Testis (tissue), 3 donors: ENCODE data around the gene CSMD2. TPM values are rescaled to one million over a fixed set of nuclear protein-coding genes. Genes with fewer than 3 reads are reported as not detected.
A peak's percentile ranks its signal among the peaks of the same experiment; 100 is the strongest.

Experiments used
- DNase-seq: peaks from one replicate; pipeline ENCODE4 v3.0.0-alpha.2; 2019
- H3K27ac ChIP-seq, 2 donors: fragments of 200-600 bp; sonication (generic); one replicate each; pipeline ENCODE4 v1.5.1; 2019
- H3K27me3 ChIP-seq: fragments of 200-600 bp; sonication (generic); one replicate; pipeline ENCODE4 v1.5.1; 2019
- H3K36me3 ChIP-seq: fragments of 200-600 bp; sonication (generic); one replicate; pipeline ENCODE4 v1.5.1; 2017; ENCODE audit warnings: low read depth; ENCODE audit errors: missing control alignments
- H3K4me1 ChIP-seq: fragments of 200-600 bp; sonication (generic); one replicate; pipeline ENCODE4 v1.5.1; 2019
- H3K4me3 ChIP-seq, 2 donors: fragments of 200-600 bp; sonication (generic); one replicate each; pipeline ENCODE4 v1.5.1; 2017 to 2019
- H3K9me3 ChIP-seq: fragments of 200-600 bp; sonication (generic); one replicate; pipeline ENCODE4 v1.5.1; 2017
- CTCF ChIP-seq, 3 experiments: fragments of 450-650 bp in 2 of 3; fragments of 200-600 bp in 1 of 3; sonication (generic) in 1 of 3; IDR thresholded peaks; one replicate each; pipeline ENCODE4 v1.5.1; 2016 to 2019; ENCODE audit warnings: antibody characterized with exemption in 3 of 3, mild to moderate bottlenecking in 2 of 3, moderate library complexity in 1 of 3
- POLR2A ChIP-seq: fragments of 450-650 bp; IDR thresholded peaks from one replicate; pipeline ENCODE4 v1.6.1; 2017; ENCODE audit warnings: antibody characterized with exemption, mild to moderate bottlenecking, moderate library complexity
- WGBS, 2 donors: methylation state at CpG; one replicate each; pipeline ENCODE4 v1.1.5; 2018; 5-methylcytosine and 5-hydroxymethylcytosine counted together
- intact Hi-C: fragments of 100-400 bp; cut with DNase I; formaldehyde crosslinking; loops from one replicate; pipeline ENCODE4 v1.15.1; 2023; ENCODE audit warnings: low total_unique reads
- polyA plus RNA-seq: library from polyadenylated mRNA; stranded (reverse); fragments of 350-450 nt; fragmentation: Illumina TruSeq; extraction: RNeasy Lipid Tissue Mini Kit (QIAGEN cat#74804); gene quantifications from one replicate; pipeline ENCODE4 v1.2.3, GENCODE V29; 2014; ENCODE audit warnings: low read depth, low replicate concordance; ENCODE audit not compliant: insufficient read depth
- total RNA-seq, 2 donors: library from RNA; depleted of rRNA; stranded (reverse); fragments of >200 nt; gene quantifications; one replicate each; pipeline ENCODE4 v1.2.3, GENCODE V29; 2016

The CSMD2 gene
- total and polyA plus RNA-seq, 3 donors from 2014 or later: 1.2 to 3.8 (median 2.7) TPM

DNA sequence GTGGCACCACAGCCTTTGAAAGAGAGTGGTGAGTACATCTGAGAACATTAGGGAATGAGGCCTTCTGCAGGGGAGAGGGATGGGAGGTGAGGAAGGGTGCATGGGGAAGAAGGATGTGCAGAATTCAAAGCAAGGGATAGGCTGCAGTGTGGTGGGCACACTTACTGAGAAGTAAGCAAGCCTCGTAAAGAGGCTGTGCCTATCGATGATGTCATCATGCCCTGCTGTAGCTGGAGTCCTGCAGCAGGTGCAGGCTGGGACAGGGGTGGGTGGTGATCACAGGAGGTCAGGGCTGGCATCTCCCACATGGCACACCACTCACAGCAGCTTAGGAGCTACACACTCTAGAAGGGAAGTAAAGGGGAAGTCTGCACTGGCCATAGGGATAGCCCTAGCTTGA lies 676.4 kb downstream of the CSMD2 start:
- TF ChIP-seq POLR2A (no peak), CTCF (IDR thresholded peaks at IDR 0.05) (no peak)
- Histone ChIP-seq H3K27ac (no peak overlapping the region), H3K36me3 (peaks cover 3% of the 10 kb centered on the region), H3K4me3 (no peak overlapping the region), H3K9me3 (no peaks in the 10 kb centered on the region), H3K27me3 (no peaks in the 10 kb centered on the region), H3K4me1 (no peaks in the 10 kb centered on the region)
- intact Hi-C loops: no loop called here
- 89% methylated on average over 2 of the region's 2 CpGs for WGBS, 2 donors
- no peak for DNase-seq

GRCh38 chr1:33482412-33482811 lies 682.6 kb downstream of the CSMD2 start:
- intact Hi-C loops: no loop called here
- TF ChIP-seq POLR2A: no peak
- TF ChIP-seq CTCF (IDR thresholded peaks at IDR 0.05): no peak
- Histone ChIP-seq H3K9me3 (no peaks in the 10 kb centered on the region), H3K27ac (no peak overlapping the region), H3K4me1 (no peaks in the 10 kb centered on the region), H3K36me3 (no peaks in the 10 kb centered on the region), H3K4me3 (no peak overlapping the region), H3K27me3 (no peaks in the 10 kb centered on the region)
- 94 to 95% methylated on average over 2 of the region's 2 CpGs for WGBS, 2 donors
- no peak for DNase-seq

GRCh38 chr1:33477451-33477850 lies 687.6 kb downstream of the CSMD2 start:
- TF ChIP-seq CTCF (IDR thresholded peaks at IDR 0.05) (no peak), POLR2A (no peak)
- intact Hi-C loops: no loop called here
- no peaks in the 10 kb centered on the region for H3K27me3 ChIP-seq
- DNase-seq: no peak
- no peaks in the 10 kb centered on the region for H3K9me3 ChIP-seq
- no peak overlapping the region for H3K27ac ChIP-seq
- WGBS, 2 donors: 70 to 71% methylated on average over 4 of the region's 4 CpGs
- H3K4me1 ChIP-seq: peaks cover 4% of the 10 kb centered on the region
- no peaks in the 10 kb centered on the region for H3K36me3 ChIP-seq
- H3K4me3 ChIP-seq: no peak overlapping the region

DNA sequence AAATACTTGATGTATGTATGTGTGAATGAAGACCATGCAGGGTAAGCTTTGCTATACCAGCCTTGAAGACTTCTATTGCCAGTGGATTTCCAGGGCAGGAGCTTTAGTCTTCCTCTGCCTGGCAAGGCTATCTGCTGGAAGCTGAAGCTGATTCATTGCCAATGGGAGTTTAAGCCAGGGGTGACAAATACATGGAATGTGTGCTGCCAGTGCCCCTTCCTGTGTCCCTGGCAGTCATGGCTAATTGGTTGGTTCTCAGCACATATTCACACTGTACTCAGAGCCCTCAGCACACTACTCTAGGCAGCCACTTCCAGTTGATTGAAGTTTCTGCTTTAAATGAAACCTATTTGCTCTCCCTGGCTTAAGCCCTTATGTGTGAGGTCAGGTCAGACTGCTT lies 691.1 kb downstream of the CSMD2 start:
- no peaks in the 10 kb centered on the region for H3K36me3 ChIP-seq
- TF ChIP-seq POLR2A (no peak), CTCF (IDR thresholded peaks at IDR 0.05) (no peak)
- H3K27me3 ChIP-seq: no peaks in the 10 kb centered on the region
- DNase-seq: no peak
- intact Hi-C loops: no loop called here
- H3K9me3 ChIP-seq: no peaks in the 10 kb centered on the region
- H3K4me1 ChIP-seq: peaks cover 15% of the 10 kb centered on the region
- H3K4me3 ChIP-seq: no peak overlapping the region
- H3K27ac ChIP-seq: no peak overlapping the region

- Histone ChIP-seq H3K4me1 (peaks cover 15% of the 10 kb centered on the region), H3K9me3 (no peaks in the 10 kb centered on the region), H3K36me3 (no peaks in the 10 kb centered on the region), H3K27me3 (no peaks in the 10 kb centered on the region), H3K27ac (peak within 1 kb of the TSS; percentile 42 to 74), H3K4me3 (peak within 1 kb of the TSS; percentile 69 to 72)
- peak; percentile 99 for DNase-seq
- intact Hi-C loops: no loop called here
- 0 to 1% methylated on average over 28 to 38 of the region's 38 CpGs for WGBS, 2 donors
- peak in 1 of 3 experiments; percentile 17 for TF ChIP-seq CTCF (IDR thresholded peaks at IDR 0.05)
- no peak for TF ChIP-seq POLR2A
Measured at GRCh38 chr1:33472269-33472980, 692.6 kb downstream of the CSMD2 start, which contains the start of gene ZSCAN20. TSS of gene ZSCAN20 (plus strand) at chr1:33472645. CDS start at chr1:33479289, 6,644 bp downstream.
